Right atrium auricular region (tissue), 2 donors: ENCODE results near the gene CACNA1F. TPM values are rescaled to one million over a fixed set of nuclear protein-coding genes. Genes with fewer than 3 reads are reported as not detected.

Experiments
- DNase-seq: peaks from one replicate; pipeline ENCODE4 v3.0.0-alpha.2; 2019; ENCODE audit warnings: low spot score
- H3K27ac ChIP-seq, 2 donors: fragments of 200-600 bp; sonication (generic); 1 replicate in 1 of 2; 2 replicates in 1 of 2; pipeline ENCODE4 v1.5.1; 2016 to 2019
- H3K27me3 ChIP-seq, 2 donors: fragments of 200-600 bp; sonication (generic); one replicate each; pipeline versions ENCODE4 v1.5.1 to v1.6.0; 2017 to 2019
- H3K36me3 ChIP-seq: fragments of 200-600 bp; sonication (generic); one replicate; pipeline ENCODE4 v1.5.1; 2016
- H3K4me1 ChIP-seq, 2 donors: fragments of 200-600 bp; sonication (generic); one replicate each; pipeline versions ENCODE4 v1.5.1 to v1.6.0; 2017 to 2019
- H3K4me3 ChIP-seq, 2 donors: fragments of 200-600 bp; sonication (generic); 1 replicate in 1 of 2; 2 replicates in 1 of 2; pipeline ENCODE4 v1.5.1; 2017 to 2019; ENCODE audit warnings: mild to moderate bottlenecking in 1 of 2, moderate library complexity in 1 of 2
- H3K9me3 ChIP-seq, 2 donors: fragments of 200-600 bp; sonication (generic); one replicate each; pipeline ENCODE4 v1.5.1; 2019
- CTCF ChIP-seq, 2 donors: fragments of 200-600 bp; sonication (generic); IDR thresholded peaks; one replicate each; pipeline ENCODE4 v1.5.1; 2019; ENCODE audit warnings: antibody characterized with exemption in 2 of 2
- total RNA-seq, 2 donors: library from RNA; depleted of rRNA; stranded (reverse); fragments of >200 nt; gene quantifications; one replicate each; pipeline ENCODE4 v1.1.0, GENCODE V29; 2016

CACNA1F gene
- total RNA-seq, 2 donors from 2014 or later = 0.08 to 0.11 TPM

DNA sequence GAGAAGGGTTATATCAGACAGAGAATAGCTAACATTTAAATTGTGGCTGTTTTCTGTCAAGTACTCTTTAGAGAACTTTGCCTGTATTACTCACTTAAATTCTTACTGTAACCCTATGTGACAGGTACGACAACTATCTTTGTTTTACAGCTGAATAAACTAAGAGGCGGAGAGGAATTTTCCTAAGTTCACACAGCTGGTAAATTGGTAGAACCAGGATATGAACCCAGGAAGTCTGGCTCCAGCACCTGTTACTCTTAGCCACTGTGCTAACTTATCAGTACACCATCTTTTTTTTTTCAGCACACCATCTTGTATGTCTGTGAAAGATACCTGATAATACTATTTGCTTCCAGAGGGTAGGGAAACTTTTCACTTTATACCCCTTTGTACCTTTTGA lies 31.1 kb downstream of the CACNA1F start:
- TF ChIP-seq CTCF (IDR thresholded peaks at IDR 0.05) = no peak
- Histone ChIP-seq H3K36me3 (no peaks in the 10 kb centered on the region), H3K27me3 (no peaks in the 10 kb centered on the region), H3K27ac (no peak overlapping the region), H3K4me1 (no peaks in the 10 kb centered on the region), H3K9me3 (no peaks in the 10 kb centered on the region), H3K4me3 (no peak overlapping the region)
- no peak for DNase-seq

DNA sequence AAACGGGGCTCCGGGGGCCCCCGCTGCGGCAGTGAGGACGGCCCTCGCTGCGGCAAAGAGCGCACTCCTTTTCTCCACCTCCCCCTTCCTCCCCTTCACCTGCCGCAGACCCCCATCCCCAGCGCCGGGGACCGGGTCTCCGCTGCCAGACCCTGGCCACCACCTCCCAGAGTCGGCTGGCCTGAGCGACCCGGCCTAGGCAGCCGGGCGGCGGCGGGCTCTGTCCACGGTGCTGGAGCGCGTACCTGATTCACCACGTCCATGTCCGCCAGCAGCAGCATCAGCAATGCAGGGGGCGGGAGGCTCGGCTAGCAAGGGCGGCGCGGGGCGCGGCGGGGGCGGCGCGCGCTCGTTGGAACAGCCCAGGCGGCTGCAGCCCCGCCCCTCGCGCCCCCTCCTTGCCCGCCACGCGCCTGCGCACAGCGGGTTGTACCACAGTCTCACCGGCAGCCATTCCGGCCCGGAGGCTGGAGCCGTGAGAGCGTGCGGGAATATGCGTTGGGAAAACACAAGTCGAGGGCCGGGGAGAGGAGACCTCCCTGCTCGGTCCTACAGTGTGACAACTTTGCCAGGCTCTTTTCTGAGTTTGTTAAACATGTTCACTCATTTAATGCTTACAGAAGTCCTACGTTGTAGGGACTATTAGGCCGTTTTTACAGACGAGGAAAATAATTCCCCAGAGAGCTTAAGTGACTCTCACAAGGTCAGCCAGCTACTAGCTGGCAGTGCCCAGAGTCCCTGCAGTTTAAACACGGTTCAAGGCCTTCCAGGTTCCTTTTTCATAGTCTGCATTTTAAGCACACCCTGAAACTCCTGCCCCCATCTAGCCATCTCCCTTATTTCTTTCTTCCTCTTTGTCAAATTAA lies 33.0 kb downstream of the CACNA1F start, which contains the start of gene SYP:
Gene SYP (minus strand): TSS at position 288 of the 866 bp plus-strand sequence. CDS start 7 bp downstream, at position 281.
- no peaks in the 10 kb centered on the region for H3K27me3 ChIP-seq
- H3K36me3 ChIP-seq = no peaks in the 10 kb centered on the region
- peak within 1 kb of the TSS; percentile 24 to 42 for H3K4me3 ChIP-seq
- TF ChIP-seq CTCF (IDR thresholded peaks at IDR 0.05) = peak in 1 of 2 donors; percentile 35
- H3K4me1 ChIP-seq = no peaks in the 10 kb centered on the region
- H3K27ac ChIP-seq = peak within 1 kb of the TSS; percentile 65 to 74
- DNase-seq = peak; percentile 88
- H3K9me3 ChIP-seq = no peaks in the 10 kb centered on the region

GRCh38 chrX:49199315-49199595 lies 33.9 kb downstream of the CACNA1F start:
- no peaks in the 10 kb centered on the region for H3K27me3 ChIP-seq
- no peaks in the 10 kb centered on the region for H3K9me3 ChIP-seq
- no peaks in the 10 kb centered on the region for H3K4me1 ChIP-seq
- H3K36me3 ChIP-seq = no peaks in the 10 kb centered on the region
- no peak for DNase-seq
- H3K27ac ChIP-seq = no peak overlapping the region
- no peak overlapping the region for H3K4me3 ChIP-seq
- no peak for TF ChIP-seq CTCF (IDR thresholded peaks at IDR 0.05)

- Histone ChIP-seq H3K9me3 (no peaks in the 10 kb centered on the region), H3K36me3 (no peaks in the 10 kb centered on the region), H3K27me3 (no peaks in the 10 kb centered on the region), H3K4me3 (no peak overlapping the region), H3K4me1 (no peaks in the 10 kb centered on the region), H3K27ac (no peak overlapping the region)
- no peak for DNase-seq
- TF ChIP-seq CTCF (IDR thresholded peaks at IDR 0.05) = no peak
These were observed 34.4 kb downstream of the CACNA1F start for GRCh38 chrX:49198540-49199314.

DNA sequence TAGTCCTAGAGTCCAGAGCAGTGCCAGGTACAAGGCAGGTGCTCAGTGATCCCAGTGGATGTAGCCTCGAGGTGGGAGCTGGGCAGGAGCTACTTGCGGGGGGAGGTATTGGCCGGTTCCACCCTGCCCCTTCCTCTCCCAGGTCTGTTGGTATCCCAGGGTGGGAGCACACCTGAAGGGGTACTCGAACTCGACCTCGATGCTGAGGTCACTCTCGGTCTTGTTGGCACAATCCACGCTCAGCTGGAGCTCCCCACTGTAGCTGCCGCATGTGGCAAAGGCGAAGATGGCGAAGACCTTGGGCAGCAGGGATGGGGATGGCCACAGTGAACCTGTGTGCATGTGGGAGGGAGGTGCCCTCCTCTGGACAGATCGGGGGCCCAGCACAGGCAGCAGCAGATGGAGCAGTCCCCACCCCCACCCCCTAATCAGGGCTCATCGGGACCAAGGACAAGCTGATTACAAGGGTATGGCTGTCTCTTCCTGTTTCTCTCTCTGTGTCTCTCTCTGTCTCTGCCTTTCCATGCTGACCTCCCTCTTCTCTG lies 35.5 kb downstream of the CACNA1F start:
- no peak for TF ChIP-seq CTCF (IDR thresholded peaks at IDR 0.05)
- no peaks in the 10 kb centered on the region for H3K4me1 ChIP-seq
- no peaks in the 10 kb centered on the region for H3K27me3 ChIP-seq
- H3K9me3 ChIP-seq = no peaks in the 10 kb centered on the region
- H3K36me3 ChIP-seq = no peaks in the 10 kb centered on the region
- H3K27ac ChIP-seq = no peak overlapping the region
- no peak for DNase-seq
- H3K4me3 ChIP-seq = no peak overlapping the region
